ENCODE data around the gene ABLIM1. TPM values are rescaled to one million over a fixed set of nuclear protein-coding genes. Genes with fewer than 3 reads are reported as not detected.

The ABLIM1 gene
- total RNA-seq, 1 donor from 2014 or later = 144 TPM

- TF ChIP-seq CTCF (IDR thresholded peaks at IDR 0.05) = no peak
- H3K4me1 ChIP-seq = no peaks in the 10 kb centered on the region
- no peak overlapping the region for H3K4me3 ChIP-seq
- H3K27ac ChIP-seq = no peak overlapping the region
- ATAC-seq (no peak), DNase-seq (no peak)
- no peaks in the 10 kb centered on the region for H3K9me3 ChIP-seq
- H3K36me3 ChIP-seq = no peaks in the 10 kb centered on the region
- no peaks in the 10 kb centered on the region for H3K27me3 ChIP-seq
- intact Hi-C loops (cut with DNase I) = no loop called here
Observed at GRCh38 chr10:114593816-114594468, 64.1 kb downstream of the ABLIM1 start.

DNA sequence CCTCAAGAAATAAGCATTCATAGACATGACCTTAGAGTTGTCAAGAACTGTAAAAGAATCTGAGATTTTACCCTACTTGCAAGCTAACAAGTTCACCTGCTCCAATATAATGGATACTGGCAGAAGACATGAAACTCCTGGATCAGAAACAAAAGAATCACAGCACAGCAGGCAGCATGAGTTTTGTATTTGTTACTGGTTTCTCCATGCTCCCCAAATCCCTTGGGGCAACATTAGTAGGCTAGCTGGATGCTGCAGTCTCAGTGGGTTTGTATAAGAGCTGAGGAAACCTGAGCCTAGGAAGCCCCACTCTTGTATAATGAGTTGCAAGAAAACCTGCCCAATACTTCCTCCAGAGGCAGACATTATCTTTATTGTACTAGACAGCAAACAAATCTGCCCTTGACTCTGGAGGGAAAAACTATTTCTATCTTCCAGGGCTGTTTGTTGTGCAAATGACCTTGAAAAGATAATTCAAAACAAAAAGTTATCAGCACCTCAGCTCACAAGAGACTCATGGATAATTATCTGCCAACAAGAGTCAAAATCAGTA is 64.8 kb downstream of the ABLIM1 start:
- intact Hi-C loops (cut with DNase I) = no loop called here
- no peaks in the 10 kb centered on the region for H3K9me3 ChIP-seq
- ATAC-seq (no peak), DNase-seq (no peak)
- H3K4me1 ChIP-seq = no peaks in the 10 kb centered on the region
- H3K36me3 ChIP-seq = no peaks in the 10 kb centered on the region
- no peak overlapping the region for H3K27ac ChIP-seq
- no peak for TF ChIP-seq CTCF (IDR thresholded peaks at IDR 0.05)
- H3K27me3 ChIP-seq = no peaks in the 10 kb centered on the region
- no peak overlapping the region for H3K4me3 ChIP-seq

DNA sequence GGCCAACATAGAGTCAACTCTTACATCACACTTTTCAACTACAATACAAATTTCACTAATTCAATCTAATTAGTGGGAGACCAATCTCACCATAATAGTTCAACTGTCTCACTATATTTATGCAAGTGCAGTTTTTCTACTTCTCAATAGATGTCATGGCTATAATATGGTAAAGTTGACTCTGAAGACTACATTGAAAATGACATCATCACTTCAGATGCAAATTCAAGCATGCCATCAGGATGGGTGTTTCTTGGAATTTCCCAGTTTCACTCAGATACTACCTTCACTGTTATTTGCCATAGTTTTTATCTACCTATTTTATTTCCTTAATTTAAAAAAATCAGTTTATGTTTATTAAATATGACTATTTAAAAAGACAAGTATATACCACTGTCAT is 67.1 kb downstream of the ABLIM1 start:
- Histone ChIP-seq H3K27ac (no peak overlapping the region), H3K9me3 (no peaks in the 10 kb centered on the region), H3K4me1 (no peaks in the 10 kb centered on the region), H3K36me3 (no peaks in the 10 kb centered on the region), H3K4me3 (no peak overlapping the region), H3K27me3 (no peaks in the 10 kb centered on the region)
- ATAC-seq = no peak
- intact Hi-C loops (cut with DNase I) = no loop called here
- no peak for TF ChIP-seq CTCF (IDR thresholded peaks at IDR 0.05)
- no peak for DNase-seq

GRCh38 chr10:114584419-114584818 is 73.7 kb downstream of the ABLIM1 start:
- Histone ChIP-seq H3K27me3 (no peaks in the 10 kb centered on the region), H3K9me3 (no peaks in the 10 kb centered on the region), H3K4me1 (no peaks in the 10 kb centered on the region), H3K36me3 (no peaks in the 10 kb centered on the region), H3K27ac (no peak overlapping the region), H3K4me3 (no peak overlapping the region)
- TF ChIP-seq CTCF (IDR thresholded peaks at IDR 0.05) = no peak
- ATAC-seq (no peak), DNase-seq (no peak)
- intact Hi-C loops (cut with DNase I) = no loop called here

GRCh38 chr10:114581071-114581470 is 77.0 kb downstream of the ABLIM1 start:
- intact Hi-C loops (cut with DNase I) = no loop called here
- no peaks in the 10 kb centered on the region for H3K36me3 ChIP-seq
- ATAC-seq (no peak), DNase-seq (no peak)
- no peak for TF ChIP-seq CTCF (IDR thresholded peaks at IDR 0.05)
- H3K27me3 ChIP-seq = no peaks in the 10 kb centered on the region
- no peak overlapping the region for H3K4me3 ChIP-seq
- H3K9me3 ChIP-seq = no peaks in the 10 kb centered on the region
- H3K4me1 ChIP-seq = peaks cover 8% of the 10 kb centered on the region
- H3K27ac ChIP-seq = no peak overlapping the region
